Adipose tissue (tissue), 3 donors: ENCODE measurements around the gene PGM1. TPM values are rescaled to one million over a fixed set of nuclear protein-coding genes. Genes with fewer than 3 reads are reported as not detected.
"Not testable (repeated sequence)": the region's sequence is repeated elsewhere in the genome, so short reads cannot be mapped to it uniquely, and the experiment has no call there.

Experiments
- H3K27ac ChIP-seq: one replicate; pipeline ENCODE4 v1.5.1; 2013; ENCODE audit warnings: low read depth, low read length
- WGBS, 3 donors: extraction: QIAGEN DNeasy Blood & Tissue Kit; methylation state at CpG; one replicate each; pipeline ENCODE4 v1.1.7; 2013; 5-methylcytosine and 5-hydroxymethylcytosine counted together
- polyA plus RNA-seq, 3 donors: library from polyadenylated mRNA; stranded (reverse); fragments of 200-250 nt; gene quantifications; one replicate each; pipeline ENCODE4 v1.2.3, GENCODE V29; 2013
- donor health status: healthy with polysubstance abuse.
- donor health status: Bipolar disorder and iron deficiency.
- donor health status: healthy.

The PGM1 gene
- 100 to 1,000 TPM in 1 of 3 donors, 10 to 100 TPM in 2; 65.3 to 152 (median 86.2) TPM for polyA plus RNA-seq

DNA sequence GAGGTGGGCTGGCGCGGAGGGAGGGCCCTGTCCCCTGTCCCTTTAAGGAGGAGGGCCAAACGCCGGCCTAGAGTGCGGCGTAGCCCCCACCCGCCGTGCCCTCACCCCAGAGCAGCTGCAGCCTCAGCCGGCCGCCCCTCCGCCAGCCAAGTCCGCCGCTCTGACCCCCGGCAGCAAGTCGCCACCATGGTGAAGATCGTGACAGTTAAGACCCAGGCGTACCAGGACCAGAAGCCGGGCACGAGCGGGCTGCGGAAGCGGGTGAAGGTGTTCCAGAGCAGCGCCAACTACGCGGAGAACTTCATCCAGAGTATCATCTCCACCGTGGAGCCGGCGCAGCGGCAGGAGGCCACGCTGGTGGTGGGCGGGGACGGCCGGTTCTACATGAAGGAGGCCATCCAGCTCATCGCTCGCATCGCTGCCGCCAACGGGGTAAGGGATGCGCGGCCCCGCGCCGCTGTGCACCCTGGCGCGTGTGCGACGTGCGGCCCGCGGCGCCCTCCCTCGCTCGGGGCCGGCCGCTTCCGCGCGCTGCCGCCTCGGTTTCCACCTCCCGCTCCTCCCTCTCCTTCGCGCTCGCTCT is at the start of gene PGM1:
Gene PGM1, plus strand, starts transcription at position 109 of the 583 bp plus-strand sequence. Its CDS starts 78 bp downstream, at position 187.
- peak within 1 kb of the TSS; percentile 9 for H3K27ac ChIP-seq

GRCh38 chr1:63545780-63546179 is 47.4 kb upstream of the PGM1 start:
- H3K27ac ChIP-seq = no peak overlapping the region

More for the DNA sequence above, at the start of gene PGM1:
- WGBS, 3 donors = 0% methylated on average over 55 to 64 of the region's 64 CpGs

DNA sequence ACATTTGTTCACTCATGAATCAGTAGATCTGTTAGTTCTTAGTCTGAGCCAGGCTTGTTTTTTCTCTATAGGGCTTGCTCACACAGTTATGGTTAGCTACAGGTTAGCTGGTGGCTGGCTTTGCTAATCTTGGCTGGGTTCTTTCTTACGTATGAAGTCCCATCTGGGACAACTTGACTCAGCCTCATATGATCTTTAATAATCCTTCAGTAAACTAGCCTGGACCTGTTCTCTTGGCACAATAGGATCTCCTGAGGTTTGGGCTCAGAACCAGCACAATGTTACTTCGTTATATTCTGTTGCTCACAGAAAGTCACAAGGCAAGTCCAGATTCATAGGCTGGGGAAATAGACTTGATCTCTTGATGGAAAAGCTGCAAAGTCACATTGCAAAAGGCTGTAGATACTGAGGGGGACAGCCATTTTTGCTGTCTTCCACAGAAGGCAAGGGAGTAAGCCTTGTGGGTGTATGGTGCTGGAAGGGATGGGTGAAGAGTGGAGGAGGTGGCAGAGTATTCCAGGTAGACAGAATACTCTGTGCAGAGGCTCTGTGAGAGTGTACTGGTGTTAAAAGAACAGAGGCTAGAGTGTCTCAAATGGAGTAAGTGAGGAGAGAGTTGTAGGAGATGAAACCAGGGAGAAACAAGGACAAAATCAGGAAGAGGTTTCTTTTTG is 45.5 kb upstream of the PGM1 start:
- no peak overlapping the region for H3K27ac ChIP-seq
- 70 to 85% (median 80%) methylated on average over 2 of the region's 2 CpGs for WGBS, 3 donors

DNA sequence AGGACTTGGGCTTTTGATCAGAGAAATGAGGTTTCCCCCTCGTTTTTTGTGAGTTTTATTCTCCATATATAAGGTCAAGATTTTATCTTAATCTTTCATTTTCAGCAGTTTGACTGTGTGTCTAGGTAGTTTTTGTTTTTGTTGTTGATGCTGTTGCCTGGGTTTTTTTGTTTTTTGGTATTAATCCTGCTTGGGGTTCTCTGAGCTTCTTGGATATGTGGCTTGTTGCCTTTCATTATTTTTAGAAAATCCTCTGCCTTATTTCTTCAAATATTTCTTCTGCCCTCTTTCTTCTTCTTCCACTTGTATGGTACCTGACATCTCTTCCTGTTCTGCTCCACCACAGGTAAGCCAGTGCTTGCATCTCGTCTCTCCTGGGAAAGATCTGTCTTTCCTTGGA is 44.9 kb upstream of the PGM1 start:
- no peak overlapping the region for H3K27ac ChIP-seq
- 92 to 96% (median 92%) methylated on average over 2 of the region's 2 CpGs for WGBS, 3 donors

GRCh38 chr1:63548877-63549276 is 44.3 kb upstream of the PGM1 start:
- 95 to 97% (median 96%) methylated on average over 13 of the region's 13 CpGs for WGBS, 3 donors
- no peak overlapping the region for H3K27ac ChIP-seq

DNA sequence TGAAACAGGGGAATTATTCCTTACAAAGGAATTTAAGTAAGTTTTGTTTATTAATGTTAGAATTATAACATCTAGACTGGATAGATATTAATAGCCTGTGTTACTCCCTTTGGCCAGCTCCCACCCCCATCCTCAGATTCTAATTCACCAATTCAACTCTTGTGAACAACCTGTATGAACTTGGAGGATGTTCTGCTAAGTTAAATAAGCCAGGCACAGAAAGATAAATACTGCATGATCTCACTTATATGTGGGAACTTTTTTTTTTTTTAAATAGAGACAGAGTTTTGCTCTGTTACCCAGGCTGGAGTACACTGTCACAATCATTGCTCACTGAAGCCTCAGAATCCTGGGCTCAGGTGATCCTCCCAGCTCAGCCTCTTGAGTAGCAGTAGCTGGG is 37.7 kb upstream of the PGM1 start:
- no peak overlapping the region for H3K27ac ChIP-seq

GRCh38 chr1:63557365-63557987 is 35.7 kb upstream of the PGM1 start:
- no peak overlapping the region for H3K27ac ChIP-seq
- WGBS, 3 donors = 68 to 83% (median 76%) methylated on average over 6 of the region's 6 CpGs

DNA sequence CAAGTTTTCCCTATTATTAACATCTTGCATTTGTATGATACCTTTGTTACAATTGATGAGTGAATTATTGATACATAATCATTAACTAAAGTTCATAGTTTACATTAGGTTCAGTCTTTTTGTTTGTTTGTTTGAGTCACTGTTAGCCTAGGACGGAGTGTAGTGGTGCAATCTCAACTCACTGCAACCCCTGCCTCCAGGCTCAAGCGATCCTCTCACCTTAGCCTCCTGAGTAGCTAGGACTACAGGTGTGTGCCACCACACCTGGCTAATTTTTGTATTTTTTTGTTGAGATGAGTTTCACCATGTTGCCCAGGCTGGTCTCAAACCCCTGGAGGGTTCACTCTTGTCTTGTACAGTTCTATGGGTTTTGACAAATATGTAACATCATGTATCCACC is 33.9 kb upstream of the PGM1 start:
- no peak overlapping the region for H3K27ac ChIP-seq
- WGBS, 3 donors = 74 to 100% (median 95%) methylated on average over 2 of the region's 2 CpGs

DNA sequence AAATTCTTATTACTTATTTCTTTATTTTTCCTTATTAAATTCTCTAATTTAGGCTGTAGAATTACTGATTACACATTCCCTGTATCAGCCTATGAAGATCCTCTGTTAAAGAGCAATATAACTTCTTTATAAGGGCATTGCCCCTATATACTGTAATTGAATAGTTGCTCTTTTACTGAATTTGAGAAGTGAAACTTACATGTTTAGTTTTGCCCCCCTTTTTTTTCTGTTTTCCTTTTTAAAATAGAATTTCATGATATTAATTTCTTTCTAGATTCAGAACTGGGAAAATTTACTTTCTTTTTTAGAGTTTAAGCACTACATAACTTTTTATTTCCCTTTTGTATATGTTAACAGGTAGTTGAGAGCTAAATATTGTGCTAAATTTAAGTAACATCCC is 29.5 kb upstream of the PGM1 start:
- H3K27ac ChIP-seq = no peak overlapping the region

DNA sequence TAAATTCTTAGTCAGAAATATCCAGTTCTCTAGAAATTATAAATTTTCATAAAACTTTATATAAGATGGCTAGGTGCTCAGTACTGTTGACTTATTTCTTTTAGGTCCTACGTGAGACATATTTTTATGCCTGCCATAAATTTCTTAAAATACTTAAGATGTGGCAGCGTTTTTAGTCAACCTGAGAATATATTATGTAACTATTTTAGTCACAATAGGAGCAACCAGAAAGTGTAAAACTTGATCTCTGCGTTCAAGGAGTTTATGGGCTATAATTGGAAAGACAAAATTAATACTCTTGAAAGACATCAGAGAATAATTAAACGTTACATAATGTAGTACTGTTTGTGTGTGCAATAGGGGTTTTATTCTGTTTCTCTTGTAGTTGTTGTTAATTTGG is 24.1 kb upstream of the PGM1 start:
- no peak overlapping the region for H3K27ac ChIP-seq
- 90 to 92% (median 92%) methylated on average over 4 of the region's 4 CpGs for WGBS, 3 donors

DNA sequence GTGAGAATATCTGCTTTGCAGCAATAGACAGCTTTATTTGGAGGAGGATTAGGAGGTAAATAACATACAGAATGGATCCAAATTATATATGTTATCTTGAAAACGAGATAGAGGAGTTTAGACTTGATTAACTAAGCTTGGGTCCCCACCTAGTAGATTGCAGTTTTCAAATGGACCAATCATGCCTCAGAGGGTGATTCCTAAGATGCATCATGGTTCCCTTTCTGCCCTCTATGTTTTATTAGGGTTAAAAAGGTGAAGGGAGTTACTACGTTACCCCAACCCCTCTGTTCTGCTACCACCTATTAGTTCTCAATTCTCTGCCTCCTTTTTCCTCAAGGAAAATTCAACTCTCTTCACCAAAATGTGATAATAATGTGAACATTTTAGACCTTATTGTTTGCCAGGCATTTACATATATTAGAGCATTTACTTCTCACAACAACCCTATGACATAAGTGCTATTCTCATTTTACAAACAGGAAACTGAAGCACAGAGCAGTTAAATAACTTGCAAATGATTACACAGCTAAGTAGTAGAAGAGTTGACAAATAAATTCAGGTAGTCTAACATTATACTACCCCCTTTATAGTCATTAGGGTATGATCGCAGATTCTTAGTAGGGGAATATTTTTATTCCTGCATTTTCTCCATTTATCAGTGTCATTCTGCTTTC is 23.4 kb upstream of the PGM1 start:
- WGBS, 3 donors = 74 to 92% (median 85%) methylated on average over 3 of the region's 3 CpGs
- H3K27ac ChIP-seq = no peak overlapping the region

- not testable (repeated sequence) for H3K27ac ChIP-seq
- 84 to 95% (median 95%) methylated on average over 8 of the region's 8 CpGs for WGBS, 3 donors
Observed at GRCh38 chr1:63572686-63573085, 20.5 kb upstream of the PGM1 start.

- not testable (repeated sequence) for H3K27ac ChIP-seq
- WGBS, 3 donors = 76 to 84% (median 83%) methylated on average over 2 of the region's 2 CpGs
Observed at GRCh38 chr1:63574203-63574796, 18.9 kb upstream of the PGM1 start.

- H3K27ac ChIP-seq = no peak overlapping the region
- 66 to 81% (median 70%) methylated on average over 4 of the region's 4 CpGs for WGBS, 3 donors
Observed at GRCh38 chr1:63575340-63575826, 17.8 kb upstream of the PGM1 start.

GRCh38 chr1:63586326-63586725 is 6.9 kb upstream of the PGM1 start:
- H3K27ac ChIP-seq = not testable (repeated sequence)
- WGBS, 3 donors = 93 to 100% (median 96%) methylated on average over 1 of the region's 1 CpG

DNA sequence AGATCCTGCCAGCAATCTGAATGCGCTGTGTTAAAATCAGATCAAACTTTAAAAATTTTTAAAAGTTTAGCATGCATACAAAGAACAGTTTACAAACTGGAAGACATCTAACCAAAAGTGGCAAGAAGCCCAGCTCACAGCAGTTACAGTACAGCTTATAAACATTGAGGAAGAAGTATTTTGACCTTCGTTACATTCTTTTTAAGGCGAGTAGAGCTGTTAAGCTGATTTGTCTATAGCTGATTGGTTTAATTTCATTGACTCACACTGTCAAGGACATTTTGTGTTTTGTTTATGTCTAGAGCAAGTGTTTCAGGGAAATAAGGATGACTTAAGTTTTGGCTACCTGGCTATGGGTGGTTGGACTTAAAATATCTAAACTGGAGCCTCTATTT is 3.0 kb upstream of the PGM1 start:
- WGBS, 3 donors = 53 to 77% (median 56%) methylated on average over 3 of the region's 3 CpGs
- no peak overlapping the region for H3K27ac ChIP-seq

GRCh38 chr1:63592536-63593302 is 492 bp upstream of the PGM1 start:
- no peak overlapping the region for H3K27ac ChIP-seq
- WGBS, 3 donors = 19 to 24% (median 24%) methylated on average over 17 to 18 of the region's 18 CpGs

GRCh38 chr1:63593886-63594605 is 835 bp downstream of the PGM1 start:
- peak overlapping the region; percentile 9 for H3K27ac ChIP-seq
- WGBS, 3 donors = 3 to 4% (median 3%) methylated on average over 51 to 55 of the region's 55 CpGs
